Measurements from ENCODE around the gene TFPI. TPM values are rescaled to one million over a fixed set of nuclear protein-coding genes. Genes with fewer than 3 reads are reported as not detected.

The TFPI gene
- total and polyA plus RNA-seq, 11 donors = 13.5 to 63.7 (median 24.6) TPM

- intact Hi-C loops (cut with DNase I) = no loop called here
- WGBS, 4 donors = 79 to 88% (median 83%) methylated on average over 3 of the region's 3 CpGs
- peak overlapping the region in 4 of 12 donors; percentile 4 to 46 (median 10) for H3K27ac ChIP-seq
These were observed 132.7 kb downstream of the TFPI start for GRCh38 chr2:187421519-187421918.

DNA sequence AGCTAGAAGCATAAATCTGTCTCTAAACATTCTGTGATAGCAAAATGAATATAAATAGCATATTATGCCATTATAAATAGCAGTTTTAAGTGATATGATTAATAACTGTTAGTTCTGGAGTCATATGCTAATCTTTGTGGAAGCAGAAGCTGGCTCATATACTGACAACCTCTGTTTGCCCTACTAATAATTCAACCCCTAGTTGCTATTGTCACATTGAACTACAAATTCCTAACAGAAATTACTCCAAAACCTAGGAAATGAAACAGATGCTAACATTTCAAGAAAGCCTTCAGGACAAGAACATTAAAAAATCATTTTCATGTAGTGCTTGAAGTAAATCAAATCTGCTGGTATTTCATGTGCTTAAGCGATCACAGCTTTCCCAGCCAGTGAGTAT is 134.4 kb downstream of the TFPI start:
- Histone ChIP-seq H3K4me3 (no peak overlapping the region), H3K27me3 (no peaks in the 10 kb centered on the region), H3K9me3 (no peaks in the 10 kb centered on the region), H3K27ac (no peak overlapping the region), H3K4me1 (peaks cover 0 to 35% (median 6%) of the 10 kb centered on the region in 12 donors), H3K36me3 (no peaks in the 10 kb centered on the region)
- 90 to 98% (median 94%) methylated on average over 1 of the region's 1 CpG for WGBS, 4 donors
- DNase-seq (no peak), ATAC-seq (no peak)
- intact Hi-C loops (cut with DNase I) = no loop called here
- TF ChIP-seq CTCF (IDR thresholded peaks at IDR 0.05) (no peak), POLR2A (IDR thresholded peaks at IDR 0.05) (no peak)

More at GRCh38 chr2:187421519-187421918, 132.7 kb downstream of the TFPI start:
- no peaks in the 10 kb centered on the region for H3K27me3 ChIP-seq
- ATAC-seq = no peak
- TF ChIP-seq POLR2A (IDR thresholded peaks at IDR 0.05) = no peak
- TF ChIP-seq CTCF (IDR thresholded peaks at IDR 0.05) = no peak
- peaks cover 0 to under 1% (median 0%) of the 10 kb centered on the region in 9 donors for H3K36me3 ChIP-seq
- DNase-seq = no peak
- H3K4me1 ChIP-seq = peaks cover 0 to 35% (median 6%) of the 10 kb centered on the region in 12 donors
- H3K4me3 ChIP-seq = no peak overlapping the region
- H3K9me3 ChIP-seq = no peaks in the 10 kb centered on the region

- peak in 1 of 5 donors; percentile 20 for DNase-seq
- Histone ChIP-seq H3K4me1 (peaks cover 0 to 10% (median 0%) of the 10 kb centered on the region in 12 donors), H3K9me3 (peaks cover 0 to 12% (median 0%) of the 10 kb centered on the region in 12 donors), H3K27ac (no peak overlapping the region), H3K27me3 (no peaks in the 10 kb centered on the region), H3K4me3 (no peak overlapping the region), H3K36me3 (no peaks in the 10 kb centered on the region)
- TF ChIP-seq CTCF (IDR thresholded peaks at IDR 0.05) = no peak
- TF ChIP-seq POLR2A (IDR thresholded peaks at IDR 0.05) = no peak
- WGBS, 4 donors = 81 to 86% (median 85%) methylated on average over 5 of the region's 5 CpGs
- intact Hi-C loops (cut with DNase I) = no loop called here
- no peak for ATAC-seq
These were observed 138.8 kb downstream of the TFPI start for GRCh38 chr2:187415449-187415848.

Other genes with a start within 250 kb of the TFPI start
- gene CALCRL, start 106.2 kb downstream of the TFPI start, total RNA-seq = 10 to 100 TPM; 11.8 to 37.2 (median 24.3) TPM
- gene CALCRL, start 106.2 kb downstream of the TFPI start, polyA plus RNA-seq = 10 to 100 TPM in 1 of 2 donors, 1 to 10 TPM in 1; 8.5 to 11.4 TPM

Data from heart left ventricle (tissue), 16 donors.